ENCODE data around the gene KLHDC10. TPM values are rescaled to one million over a fixed set of nuclear protein-coding genes. Genes with fewer than 3 reads are reported as not detected.

The KLHDC10 gene
- total RNA-seq, 2 donors from 2014 or later = 18.7 to 34.7 TPM

DNA sequence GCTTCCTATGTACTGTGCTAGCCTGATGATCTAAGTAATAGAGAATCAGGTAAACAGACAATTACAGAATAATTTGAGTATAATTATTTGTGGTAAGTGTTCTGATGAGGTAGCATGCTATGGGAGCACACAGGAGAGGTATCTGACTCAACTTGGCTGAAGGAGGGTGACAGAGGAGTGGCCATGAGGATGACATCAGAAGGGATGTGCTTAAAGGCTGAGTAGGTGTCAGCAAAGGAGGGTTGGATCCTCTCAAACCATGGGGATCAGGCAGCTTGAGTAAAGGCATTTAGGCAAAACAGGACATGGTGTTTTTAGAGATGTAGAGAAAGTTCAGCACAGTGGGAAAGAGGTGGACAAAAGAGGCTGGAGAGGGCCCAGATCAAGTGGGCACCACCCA is 29.0 kb downstream of the KLHDC10 start:
- H3K27ac ChIP-seq = no peak overlapping the region
- no peak for DNase-seq (ENCODE audit: low spot score)
- H3K36me3 ChIP-seq = no peaks in the 10 kb centered on the region
- no peak overlapping the region for H3K4me3 ChIP-seq
- TF ChIP-seq POLR2A (IDR thresholded peaks at IDR 0.05) (no peak), CTCF (IDR thresholded peaks at IDR 0.05) (no peak), POLR2AphosphoS5 (IDR thresholded peaks at IDR 0.05) (no peak)
- no peaks in the 10 kb centered on the region for H3K27me3 ChIP-seq (replicated peaks; ENCODE audit: insufficient read depth)
- intact Hi-C loops (cut with DNase I) = no loop called here
- H3K9me3 ChIP-seq = no peaks in the 10 kb centered on the region
- peaks cover 5% of the 10 kb centered on the region for H3K4me1 ChIP-seq (replicated peaks)

- H3K9me3 ChIP-seq = no peaks in the 10 kb centered on the region
- no peak overlapping the region for H3K4me3 ChIP-seq
- H3K27me3 ChIP-seq (replicated peaks; ENCODE audit: insufficient read depth) = no peaks in the 10 kb centered on the region
- no peak overlapping the region for H3K27ac ChIP-seq
- H3K36me3 ChIP-seq = no peaks in the 10 kb centered on the region
- H3K4me1 ChIP-seq (replicated peaks) = no peaks in the 10 kb centered on the region
- DNase-seq (ENCODE audit: low spot score) = no peak
- no peak for TF ChIP-seq POLR2A (IDR thresholded peaks at IDR 0.05)
- TF ChIP-seq CTCF (IDR thresholded peaks at IDR 0.05) = no peak
- no peak for TF ChIP-seq POLR2AphosphoS5 (IDR thresholded peaks at IDR 0.05)
- intact Hi-C loops (cut with DNase I) = no loop called here
- WGBS = 97% methylated on average over 6 of the region's 6 CpGs
Measured at GRCh38 chr7:130102588-130102987, 32.3 kb downstream of the KLHDC10 start.

GRCh38 chr7:130107949-130108674 is 37.8 kb downstream of the KLHDC10 start:
- intact Hi-C loops (cut with DNase I) = no loop called here
- Histone ChIP-seq H3K27ac (no peak overlapping the region), H3K36me3 (no peaks in the 10 kb centered on the region), H3K9me3 (no peaks in the 10 kb centered on the region), H3K27me3 (replicated peaks; ENCODE audit: insufficient read depth) (no peaks in the 10 kb centered on the region), H3K4me3 (no peak overlapping the region), H3K4me1 (replicated peaks) (no peaks in the 10 kb centered on the region)
- WGBS = 95% methylated on average over 31 of the region's 31 CpGs
- no peak for DNase-seq (ENCODE audit: low spot score)
- no peak for TF ChIP-seq POLR2AphosphoS5 (IDR thresholded peaks at IDR 0.05)
- TF ChIP-seq CTCF (IDR thresholded peaks at IDR 0.05) = no peak
- TF ChIP-seq POLR2A (IDR thresholded peaks at IDR 0.05) = no peak

DNA sequence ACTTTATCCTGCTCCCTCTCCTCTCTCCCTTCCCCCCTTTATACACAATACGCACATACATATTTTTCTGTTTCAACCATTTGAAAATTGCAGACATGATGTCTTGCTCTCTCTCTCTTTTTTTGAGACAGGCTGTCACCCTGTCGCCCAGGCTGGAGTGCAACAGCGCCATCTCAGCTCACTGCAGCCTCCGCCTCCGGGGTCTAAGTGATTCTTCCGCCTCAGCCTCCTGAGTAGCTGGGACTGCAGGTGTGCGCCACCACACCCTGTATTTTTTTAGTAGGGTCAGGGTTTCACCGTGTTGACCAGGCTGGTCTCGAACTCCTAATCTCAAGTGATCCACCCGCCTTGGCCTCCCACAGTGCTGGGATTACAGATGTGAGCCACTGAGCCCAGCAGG is 38.5 kb downstream of the KLHDC10 start:
- Histone ChIP-seq H3K4me3 (no peak overlapping the region), H3K4me1 (replicated peaks) (no peaks in the 10 kb centered on the region), H3K27me3 (replicated peaks; ENCODE audit: insufficient read depth) (no peaks in the 10 kb centered on the region), H3K9me3 (no peaks in the 10 kb centered on the region), H3K36me3 (no peaks in the 10 kb centered on the region), H3K27ac (no peak overlapping the region)
- 96% methylated on average over 10 of the region's 10 CpGs for WGBS
- TF ChIP-seq CTCF (IDR thresholded peaks at IDR 0.05) = no peak
- no peak for TF ChIP-seq POLR2AphosphoS5 (IDR thresholded peaks at IDR 0.05)
- TF ChIP-seq POLR2A (IDR thresholded peaks at IDR 0.05) = no peak
- no peak for DNase-seq (ENCODE audit: low spot score)
- intact Hi-C loops (cut with DNase I) = no loop called here

DNA sequence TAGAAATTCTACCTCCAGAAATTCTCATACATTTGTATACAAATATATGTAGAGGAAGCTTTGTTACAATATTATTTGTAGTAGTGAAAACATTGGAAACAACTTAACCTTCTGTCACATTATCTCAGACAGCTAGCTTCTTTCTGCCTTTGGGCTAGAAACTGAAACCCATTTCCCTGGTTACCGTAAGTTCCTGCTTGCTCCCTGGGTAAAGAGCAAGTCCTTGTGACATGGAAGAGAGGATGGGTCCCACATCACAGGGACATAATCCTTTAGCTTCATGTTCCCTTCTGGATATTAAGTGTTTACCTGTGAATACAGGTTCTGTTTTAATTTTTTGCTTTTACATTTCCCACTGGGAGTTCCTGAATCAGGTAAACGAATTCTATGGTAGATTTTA is 41.8 kb downstream of the KLHDC10 start:
- Histone ChIP-seq H3K4me3 (no peak overlapping the region), H3K9me3 (no peaks in the 10 kb centered on the region), H3K36me3 (no peaks in the 10 kb centered on the region), H3K27ac (no peak overlapping the region), H3K27me3 (replicated peaks; ENCODE audit: insufficient read depth) (no peaks in the 10 kb centered on the region), H3K4me1 (replicated peaks) (no peaks in the 10 kb centered on the region)
- DNase-seq (ENCODE audit: low spot score) = no peak
- WGBS = 72% methylated on average over 2 of the region's 2 CpGs
- TF ChIP-seq POLR2A (IDR thresholded peaks at IDR 0.05) = no peak
- intact Hi-C loops (cut with DNase I) = no loop called here

All from prostate gland (tissue), 2 donors.